ENCODE data around the gene TSNAX.

- TF ChIP-seq POLR2A (conservative IDR thresholded peaks at IDR 0.05), result no peak
- TF ChIP-seq RFX5 (IDR thresholded peaks at IDR 0.05; ENCODE audit: low read depth, low read length), result no peak
- no peak for TF ChIP-seq AFF4 (CRISPR knock-in tag; IDR thresholded peaks at IDR 0.05)
Measured at GRCh38 chr1:231499148-231499763, 29.2 kb upstream of the TSNAX start.
